ENCODE results near the gene PYDC2.

DNA sequence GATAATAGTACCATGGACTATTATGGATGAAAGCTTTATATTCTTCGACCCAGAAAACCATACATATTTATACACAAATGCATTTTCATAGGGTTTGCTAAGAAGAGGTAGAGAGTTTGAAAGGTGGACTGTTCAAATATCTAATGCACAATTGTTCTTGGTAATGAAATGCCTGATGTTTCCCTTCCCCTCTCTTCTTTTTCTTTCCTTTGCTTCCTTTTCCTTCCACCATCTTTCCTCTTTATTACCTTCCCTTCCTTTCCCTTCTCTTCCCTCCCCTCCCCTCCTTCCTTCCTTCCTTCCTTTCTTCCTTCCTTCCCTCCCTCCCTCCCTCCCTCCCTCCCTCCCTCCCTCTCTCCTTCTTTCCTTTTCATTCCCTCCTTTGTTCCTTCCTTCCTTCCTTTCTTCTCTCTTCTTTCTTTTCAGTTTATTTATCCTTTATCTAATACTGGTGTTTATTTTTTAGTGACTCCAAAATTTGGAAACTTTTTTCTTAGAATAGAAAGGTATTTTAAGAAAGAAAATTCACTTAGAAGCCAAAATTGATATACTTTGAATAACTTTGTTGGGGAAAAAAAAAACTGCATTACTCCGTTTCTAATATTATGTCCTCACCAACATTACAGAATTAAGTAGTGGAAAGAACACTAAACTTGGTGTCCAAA is 22.7 kb upstream of the PYDC2 start:
- TF ChIP-seq, protein P1, sequence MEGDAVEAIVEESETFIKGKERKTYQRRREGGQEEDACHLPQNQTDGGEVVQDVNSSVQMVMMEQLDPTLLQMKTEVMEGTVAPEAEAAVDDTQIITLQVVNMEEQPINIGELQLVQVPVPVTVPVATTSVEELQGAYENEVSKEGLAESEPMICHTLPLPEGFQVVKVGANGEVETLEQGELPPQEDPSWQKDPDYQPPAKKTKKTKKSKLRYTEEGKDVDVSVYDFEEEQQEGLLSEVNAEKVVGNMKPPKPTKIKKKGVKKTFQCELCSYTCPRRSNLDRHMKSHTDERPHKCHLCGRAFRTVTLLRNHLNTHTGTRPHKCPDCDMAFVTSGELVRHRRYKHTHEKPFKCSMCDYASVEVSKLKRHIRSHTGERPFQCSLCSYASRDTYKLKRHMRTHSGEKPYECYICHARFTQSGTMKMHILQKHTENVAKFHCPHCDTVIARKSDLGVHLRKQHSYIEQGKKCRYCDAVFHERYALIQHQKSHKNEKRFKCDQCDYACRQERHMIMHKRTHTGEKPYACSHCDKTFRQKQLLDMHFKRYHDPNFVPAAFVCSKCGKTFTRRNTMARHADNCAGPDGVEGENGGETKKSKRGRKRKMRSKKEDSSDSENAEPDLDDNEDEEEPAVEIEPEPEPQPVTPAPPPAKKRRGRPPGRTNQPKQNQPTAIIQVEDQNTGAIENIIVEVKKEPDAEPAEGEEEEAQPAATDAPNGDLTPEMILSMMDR (IDR thresholded peaks at IDR 0.05): no peak
- TF ChIP-seq FOXM1 (IDR thresholded peaks at IDR 0.05; ENCODE audit: low read depth): no peak
- no peak for TF ChIP-seq TEAD4 (IDR thresholded peaks at IDR 0.05; ENCODE audit: borderline replicate concordance, insufficient read depth)
- TF ChIP-seq REST (IDR thresholded peaks at IDR 0.05; ENCODE audit: low read depth, low read length): no peak
- TF ChIP-seq FOSL2 (IDR thresholded peaks at IDR 0.05; ENCODE audit: borderline replicate concordance, low read depth): no peak
- TF ChIP-seq SIN3A (IDR thresholded peaks at IDR 0.05; ENCODE audit: borderline replicate concordance, low read depth, low read length): no peak
- TF ChIP-seq RCOR1 (IDR thresholded peaks at IDR 0.05; ENCODE audit: low read length): no peak
- TF ChIP-seq POLR2AphosphoS5 (IDR thresholded peaks at IDR 0.05; ENCODE audit: low read depth, low read length): no peak
- no peak for TF ChIP-seq YY1 (IDR thresholded peaks at IDR 0.05; ENCODE audit: low read depth)
- no peak for TF ChIP-seq TAF1 (IDR thresholded peaks at IDR 0.05; ENCODE audit: borderline replicate concordance, low read depth, low read length)
- TF ChIP-seq EP300 (IDR thresholded peaks at IDR 0.05; ENCODE audit: borderline replicate concordance in 1 of 2, low read depth in 1 of 2, low read length in 1 of 2): no peak
